Panc1 (cell line): ENCODE measurements around the gene CITED4.
"Not testable (repeated sequence)": the region's sequence is repeated elsewhere in the genome, so short reads cannot be mapped to it uniquely, and the experiment has no call there.

ENCODE experiments used
- CTCF ChIP-seq: fragments of 450-650 bp; IDR thresholded peaks from 2 replicates; pipeline ENCODE4 v1.5.1; 2017; ENCODE audit warnings: mild to moderate bottlenecking
- POLR2AphosphoS5 ChIP-seq: IDR thresholded peaks from 2 replicates; pipeline ENCODE4 v1.6.1; 2012; ENCODE audit warnings: mild to moderate bottlenecking, low read depth, low read length, moderate library complexity
- REST ChIP-seq, 2 experiments: IDR thresholded peaks; 2 replicates each; pipeline ENCODE4 v1.6.1; 2011 to 2012; ENCODE audit warnings: low read depth in 2 of 2, control low read depth in 1 of 2, low read length in 1 of 2, mild to moderate bottlenecking in 1 of 2, moderate library complexity in 1 of 2; ENCODE audit not compliant: insufficient read depth in 1 of 2
- TCF7L2 ChIP-seq: IDR thresholded peaks from 2 replicates; pipeline ENCODE4 v1.6.1; 2011; ENCODE audit warnings: mild to moderate bottlenecking, low read depth, low read length, inconsistent platforms

- not testable (repeated sequence) for TF ChIP-seq REST (IDR thresholded peaks at IDR 0.05; ENCODE audit: insufficient read depth in 1 of 2, low read depth in 2 of 2, low read length in 1 of 2); CTCF; POLR2AphosphoS5; TCF7L2
Observed at GRCh38 chr1:40894858-40895257, 32.7 kb upstream of the CITED4 start.
